Measurements from ENCODE around the gene ATG101. TPM values are rescaled to one million over a fixed set of nuclear protein-coding genes. Genes with fewer than 3 reads are reported as not detected.

The ATG101 gene
- total and polyA plus RNA-seq, 2 donors (not counting 1 experiment from before 2014, with no cell fraction given), result 19.4 to 50.3 TPM

DNA sequence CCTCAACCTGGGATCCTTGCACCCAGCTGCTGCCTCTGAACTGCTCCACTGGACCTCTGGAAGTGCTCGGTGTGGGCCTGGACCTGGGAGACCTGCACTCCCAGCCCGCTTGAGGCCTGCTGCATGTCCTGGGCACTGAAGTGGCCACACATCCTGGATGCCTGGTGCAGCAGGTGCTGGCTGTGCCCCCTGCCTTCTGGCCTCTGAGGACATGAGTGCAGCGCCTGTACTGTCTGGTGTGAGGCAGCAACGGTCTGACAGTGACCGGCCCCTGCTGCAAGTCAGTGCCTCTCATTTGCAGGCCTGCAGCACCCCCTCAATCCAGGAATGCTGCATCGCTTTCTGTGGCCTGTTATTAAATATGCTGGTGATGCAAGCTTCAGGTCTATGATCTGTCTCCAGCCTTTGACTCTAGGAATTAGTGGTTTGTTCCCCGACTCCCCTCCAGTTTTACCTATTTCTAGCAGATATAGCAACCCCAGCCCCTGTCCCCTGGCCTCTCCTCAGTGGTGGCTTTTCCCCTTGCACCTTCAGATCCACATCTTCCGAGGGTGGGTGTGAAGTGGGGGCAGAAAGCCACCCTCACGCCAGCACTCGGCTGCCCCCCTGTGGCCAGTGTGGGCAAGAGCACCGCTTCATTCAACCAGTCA is 13.3 kb downstream of the ATG101 start:
- CTCF ChIA-PET, result interaction anchor here (0.7 to 34.6 kb wide), 14 partner anchors 13 to 98 kb away, joined by 3 to 1315 read pairs (median 6); partner anchors contain the start of genes ATG101, NR4A1 and TAMALIN
- DNase-seq, result peak; percentile 80
- intact Hi-C loops (cut with micrococcal nuclease), result loop anchor here (1.0 kb wide), 4 partner anchors 14 to 90 kb away; partner anchors contain the start of gene ATG101
- Histone ChIP-seq H3K9me3 (ENCODE audit: control extremely low read depth in 1 of 3, control insufficient read depth in 2 of 3, insufficient read depth in 1 of 3, low read length in 2 of 3) (no peaks in the 10 kb centered on the region), H3K36me3 (replicated peaks in 1 of 2; ENCODE audit: control extremely low read depth in 1 of 2, control insufficient read depth in 1 of 2, extremely low read depth in 1 of 2, insufficient read depth in 2 of 2, low read length in 1 of 2) (peaks cover 0 to 12% of the 10 kb centered on the region in 2 experiments), H2AFZ (ENCODE audit: insufficient read depth, low read depth, low read length, poor library complexity, severe bottlenecking) (no peak overlapping the region), H3K27ac (ENCODE audit: low read length in 2 of 2) (no peak overlapping the region), H4K20me1 (ENCODE audit: control insufficient read depth, insufficient read depth, low read length, poor library complexity, severe bottlenecking) (no peaks in the 10 kb centered on the region), H3K79me2 (ENCODE audit: control insufficient read depth, insufficient read depth, low read length) (no peaks in the 10 kb centered on the region), H3K9ac (ENCODE audit: low read length) (no peak overlapping the region), H3K27me3 (replicated peaks in 1 of 4; ENCODE audit: control extremely low read depth in 1 of 4, control insufficient read depth in 3 of 4, insufficient read depth in 4 of 4, low read length in 3 of 4) (peaks cover 0 to 8% (median 0%) of the 10 kb centered on the region in 4 experiments), H3K4me1 (ENCODE audit: control insufficient read depth in 2 of 2, insufficient read depth in 2 of 2, low read length in 2 of 2) (peaks cover 35 to 41% of the 10 kb centered on the region in 2 donors), H3K4me2 (replicated peaks; ENCODE audit: low read depth, low read length, poor library complexity, severe bottlenecking) (peak overlapping the region; percentile 38), H3K4me3 (ENCODE audit: control extremely low read depth in 1 of 5, extremely low read depth in 1 of 5, insufficient read depth in 1 of 5, low read depth in 2 of 5, low read length in 4 of 5) (no peak overlapping the region)
- H3K4me1 Mint-ChIP-seq, result peaks cover 37% of the 10 kb centered on the region
- no peaks in the 10 kb centered on the region for H3K9me3 Mint-ChIP-seq (ENCODE audit: insufficient read depth)
- peak overlapping the region; percentile 74 for H3K4me3 Mint-ChIP-seq
- peak; percentile 53 for ATAC-seq (ENCODE audit: low read depth)
- peak overlapping the region; percentile 75 for H3K27ac Mint-ChIP-seq
- TF ChIP-seq, protein P1, sequence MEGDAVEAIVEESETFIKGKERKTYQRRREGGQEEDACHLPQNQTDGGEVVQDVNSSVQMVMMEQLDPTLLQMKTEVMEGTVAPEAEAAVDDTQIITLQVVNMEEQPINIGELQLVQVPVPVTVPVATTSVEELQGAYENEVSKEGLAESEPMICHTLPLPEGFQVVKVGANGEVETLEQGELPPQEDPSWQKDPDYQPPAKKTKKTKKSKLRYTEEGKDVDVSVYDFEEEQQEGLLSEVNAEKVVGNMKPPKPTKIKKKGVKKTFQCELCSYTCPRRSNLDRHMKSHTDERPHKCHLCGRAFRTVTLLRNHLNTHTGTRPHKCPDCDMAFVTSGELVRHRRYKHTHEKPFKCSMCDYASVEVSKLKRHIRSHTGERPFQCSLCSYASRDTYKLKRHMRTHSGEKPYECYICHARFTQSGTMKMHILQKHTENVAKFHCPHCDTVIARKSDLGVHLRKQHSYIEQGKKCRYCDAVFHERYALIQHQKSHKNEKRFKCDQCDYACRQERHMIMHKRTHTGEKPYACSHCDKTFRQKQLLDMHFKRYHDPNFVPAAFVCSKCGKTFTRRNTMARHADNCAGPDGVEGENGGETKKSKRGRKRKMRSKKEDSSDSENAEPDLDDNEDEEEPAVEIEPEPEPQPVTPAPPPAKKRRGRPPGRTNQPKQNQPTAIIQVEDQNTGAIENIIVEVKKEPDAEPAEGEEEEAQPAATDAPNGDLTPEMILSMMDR (IDR thresholded peaks at IDR 0.05), result peak; percentile 98
- no peak for TF ChIP-seq EZH2 (IDR thresholded peaks at IDR 0.05; ENCODE audit: borderline replicate concordance, insufficient read depth, low read depth, low read length, poor library complexity, severe bottlenecking)
- peaks cover 5% of the 10 kb centered on the region for H3K27me3 Mint-ChIP-seq
- 45% methylated on average over 9 of the region's 11 CpGs for WGBS (ENCODE audit: insufficient coverage)
- POLR2A ChIA-PET, result interaction anchor here (0.9 to 3.1 kb wide), 4 partner anchors 13 to 57 kb away, joined by 3 to 14 read pairs (median 3); partner anchors contain the start of genes ATG101 and NR4A1

- Mint-ChIP-seq H3K27me3 (peaks cover 8% of the 10 kb centered on the region), H3K4me3 (no peak overlapping the region), H3K4me1 (peaks cover 42% of the 10 kb centered on the region), H3K9me3 (ENCODE audit: insufficient read depth) (no peaks in the 10 kb centered on the region), H3K27ac (peak overlapping the region; percentile 75)
- WGBS (ENCODE audit: insufficient coverage), result no CpG with 5 or more reads among the region's 2 CpGs
- Histone ChIP-seq H2AFZ (ENCODE audit: insufficient read depth, low read depth, low read length, poor library complexity, severe bottlenecking) (no peak overlapping the region), H3K36me3 (replicated peaks in 1 of 2; ENCODE audit: control extremely low read depth in 1 of 2, control insufficient read depth in 1 of 2, extremely low read depth in 1 of 2, insufficient read depth in 2 of 2, low read length in 1 of 2) (peaks cover 0 to 7% of the 10 kb centered on the region in 2 experiments), H3K9me3 (ENCODE audit: control extremely low read depth in 1 of 3, control insufficient read depth in 2 of 3, insufficient read depth in 1 of 3, low read length in 2 of 3) (no peaks in the 10 kb centered on the region), H3K9ac (ENCODE audit: low read length) (no peak overlapping the region), H3K4me1 (ENCODE audit: control insufficient read depth in 2 of 2, insufficient read depth in 2 of 2, low read length in 2 of 2) (peaks cover 40 to 46% of the 10 kb centered on the region in 2 donors), H3K27me3 (replicated peaks in 1 of 4; ENCODE audit: control extremely low read depth in 1 of 4, control insufficient read depth in 3 of 4, insufficient read depth in 4 of 4, low read length in 3 of 4) (peaks cover 0 to 9% (median 0%) of the 10 kb centered on the region in 4 experiments), H3K4me2 (replicated peaks; ENCODE audit: low read depth, low read length, poor library complexity, severe bottlenecking) (peak overlapping the region; percentile 38), H3K27ac (ENCODE audit: low read length in 2 of 2) (no peak overlapping the region), H3K4me3 (ENCODE audit: control extremely low read depth in 1 of 5, extremely low read depth in 1 of 5, insufficient read depth in 1 of 5, low read depth in 2 of 5, low read length in 4 of 5) (no peak overlapping the region), H4K20me1 (ENCODE audit: control insufficient read depth, insufficient read depth, low read length, poor library complexity, severe bottlenecking) (no peaks in the 10 kb centered on the region), H3K79me2 (ENCODE audit: control insufficient read depth, insufficient read depth, low read length) (no peaks in the 10 kb centered on the region)
- ATAC-seq (ENCODE audit: low read depth), result no peak
- no peak for TF ChIP-seq EZH2 (IDR thresholded peaks at IDR 0.05; ENCODE audit: borderline replicate concordance, insufficient read depth, low read depth, low read length, poor library complexity, severe bottlenecking)
- TF ChIP-seq, protein P1 (IDR thresholded peaks at IDR 0.05), result peak; percentile 50
- intact Hi-C loops (cut with micrococcal nuclease), result loop anchor here (1.0 kb wide), 4 partner anchors 14 to 90 kb away; partner anchors contain the start of gene ATG101
- CTCF ChIA-PET, result interaction anchor here (0.8 to 34.6 kb wide), 12 partner anchors 10 to 92 kb away, joined by 3 to 1315 read pairs (median 9); partner anchors contain the start of genes ATG101, NR4A1 and TAMALIN
- POLR2A ChIA-PET, result interaction anchor here (0.9 to 3.1 kb wide), 3 partner anchors 32 to 57 kb away, joined by 3 to 14 read pairs (median 3); partner anchors contain the start of gene NR4A1
- DNase-seq, result no peak
These were observed 13.8 kb downstream of the ATG101 start for GRCh38 chr12:52083638-52083996.
